HEK293 (cell line): Measurements from ENCODE around the gene KIF1A.

Source experiments
- CTCF ChIA-PET: fragments of 350-600 bp; formaldehyde crosslinking; extraction: SDS; loops from one replicate; lab custom pipeline; 2021; ENCODE audit warnings: antibody characterized with exemption; lab: Yijun Ruan, JAX
- POLR2A ChIA-PET: fragments of 300-600 bp; formaldehyde crosslinking; extraction: SDS; loops from one replicate; lab custom pipeline; 2020; ENCODE audit warnings: antibody characterized with exemption, inconsistent platforms; lab: Yijun Ruan, JAX
- H3K27ac ChIP-seq: fragments of 200-500 bp; sonication (Bioruptor generic); 2 replicates; pipeline ENCODE4 v1.5.1; 2014; ENCODE audit warnings: low read depth, low read length, control low read depth, inconsistent platforms; ENCODE audit errors: extremely low read depth
- H3K36me3 ChIP-seq, 2 experiments: fragments of 200-500 bp in 1 of 2; sonication (Bioruptor generic) in 1 of 2; 1 replicate in 1 of 2; 2 replicates in 1 of 2; pipeline ENCODE4 v1.5.1; 2014 to 2017; ENCODE audit warnings: inconsistent platforms in 2 of 2, low read length in 2 of 2; ENCODE audit not compliant: control insufficient read depth in 2 of 2, insufficient read depth in 1 of 2
- H3K4me1 ChIP-seq: fragments of 200-500 bp; sonication (Bioruptor generic); 2 replicates; pipeline ENCODE4 v1.5.1; 2014; ENCODE audit warnings: mild to moderate bottlenecking, low read length, inconsistent platforms; ENCODE audit not compliant: control insufficient read depth, insufficient read depth
- H3K4me3 ChIP-seq: 2 replicates; pipeline ENCODE4 v1.5.1; 2011; ENCODE audit warnings: low read depth, mild to moderate bottlenecking, control low read depth, low read length, moderate library complexity
- H3K9me3 ChIP-seq: fragments of 200-500 bp; sonication (Bioruptor generic); 2 replicates; pipeline ENCODE4 v1.5.1; 2014; ENCODE audit warnings: low read depth, low read length, inconsistent platforms; ENCODE audit not compliant: control insufficient read depth, insufficient read depth
- HIC1 ChIP-seq: fragments of 450-650 bp; formaldehyde crosslinking; IDR thresholded peaks from 2 replicates; pipeline ENCODE4 v1.5.1; 2016; ENCODE audit warnings: missing biosample characterization, missing genetic modification characterization
- OSR2 ChIP-seq: fragments of 450-650 bp; formaldehyde crosslinking; IDR thresholded peaks from 2 replicates; pipeline ENCODE4 v1.5.1; 2016; ENCODE audit warnings: missing biosample characterization, missing genetic modification characterization
- PATZ1 ChIP-seq: fragments of 450-650 bp; formaldehyde crosslinking; IDR thresholded peaks from 2 replicates; pipeline ENCODE4 v1.5.1; 2016; ENCODE audit warnings: missing biosample characterization, missing genetic modification characterization
- PRDM2 ChIP-seq: fragments of 450-650 bp; formaldehyde crosslinking; IDR thresholded peaks from 2 replicates; pipeline ENCODE4 v1.5.1; 2016; ENCODE audit warnings: missing biosample characterization, missing genetic modification characterization, borderline replicate concordance
- ZBTB10 ChIP-seq: fragments of 450-650 bp; formaldehyde crosslinking; IDR thresholded peaks from 2 replicates; pipeline ENCODE4 v1.5.1; 2016; ENCODE audit warnings: missing biosample characterization, missing genetic modification characterization
- ZFHX2 ChIP-seq: fragments of 450-650 bp; formaldehyde crosslinking; conservative IDR thresholded peaks from 2 replicates; pipeline ENCODE4 v1.5.1; 2016; ENCODE audit warnings: missing biosample characterization, missing genetic modification characterization
- ZNF148 ChIP-seq: fragments of 450-650 bp; formaldehyde crosslinking; IDR thresholded peaks from 2 replicates; pipeline ENCODE4 v1.5.0; 2017; ENCODE audit warnings: missing biosample characterization, missing genetic modification characterization, borderline replicate concordance
- ZNF311 ChIP-seq: fragments of 450-650 bp; formaldehyde crosslinking; IDR thresholded peaks from 2 replicates; pipeline ENCODE4 v1.5.1; 2017; ENCODE audit warnings: missing biosample characterization, missing genetic modification characterization, borderline replicate concordance
- ZNF324 ChIP-seq: fragments of 450-650 bp; formaldehyde crosslinking; IDR thresholded peaks from 2 replicates; pipeline ENCODE4 v1.5.1; 2016; ENCODE audit warnings: missing biosample characterization, missing genetic modification characterization
- ZNF513 ChIP-seq: fragments of 450-650 bp; IDR thresholded peaks from 2 replicates; pipeline ENCODE4 v1.5.1; 2018; ENCODE audit warnings: missing biosample characterization, missing genetic modification characterization
- ZNF529 ChIP-seq: fragments of 450-650 bp; formaldehyde crosslinking; IDR thresholded peaks from 2 replicates; pipeline ENCODE4 v1.5.1; 2017; ENCODE audit warnings: missing genetic modification characterization, missing biosample characterization; ENCODE audit not compliant: insufficient replicate concordance
- ZNF549 ChIP-seq: fragments of 450-650 bp; IDR thresholded peaks from 2 replicates; pipeline ENCODE4 v1.5.1; 2018; ENCODE audit warnings: missing biosample characterization, missing genetic modification characterization, mild to moderate bottlenecking, inconsistent platforms, moderate library complexity
- ZNF580 ChIP-seq: fragments of 450-650 bp; formaldehyde crosslinking; IDR thresholded peaks from 2 replicates; pipeline ENCODE4 v1.5.1; 2016; ENCODE audit warnings: missing biosample characterization, missing genetic modification characterization
- ZNF621 ChIP-seq: fragments of 450-650 bp; formaldehyde crosslinking; IDR thresholded peaks from 2 replicates; pipeline ENCODE4 v1.5.1; 2017; ENCODE audit warnings: missing biosample characterization, missing genetic modification characterization
- ZNF707 ChIP-seq: fragments of 450-650 bp; formaldehyde crosslinking; IDR thresholded peaks from 2 replicates; pipeline ENCODE4 v1.5.1; 2016; ENCODE audit warnings: missing biosample characterization, missing genetic modification characterization
- ZNF843 ChIP-seq: fragments of 450-650 bp; formaldehyde crosslinking; IDR thresholded peaks from 2 replicates; pipeline ENCODE4 v1.5.1; 2016; ENCODE audit warnings: missing biosample characterization, missing genetic modification characterization

The KIF1A gene

GRCh38 chr2:240812301-240812680 is 7.7 kb downstream of the KIF1A start (continued):
- no peak for TF ChIP-seq PRDM2 (tag by site-specific recombination)
- TF ChIP-seq ZNF513 (tag by site-specific recombination) = no peak
- TF ChIP-seq ZNF707 (tag by site-specific recombination) = no peak
- no peak for TF ChIP-seq ZNF311 (tag by site-specific recombination)
- no peak for TF ChIP-seq ZNF843 (tag by site-specific recombination)
- no peak for TF ChIP-seq OSR2 (tag by site-specific recombination)
- TF ChIP-seq ZNF621 (tag by site-specific recombination) = no peak
- no peak for TF ChIP-seq ZNF148
- TF ChIP-seq PATZ1 (tag by site-specific recombination) = no peak

GRCh38 chr2:240811346-240812300 is 8.4 kb downstream of the KIF1A start:
- ChIA-PET CTCF (interaction anchor here (0.7 to 2.1 kb wide), 2 partner anchors 29 to 356 kb away, joined by 3 to 13 read pairs; no protein-coding TSS in a partner anchor), POLR2A (no interaction called here)
- Histone ChIP-seq H3K4me3 (no peak overlapping the region), H3K9me3 (no peaks in the 10 kb centered on the region), H3K36me3 (peaks cover 0 to 14% of the 10 kb centered on the region in 2 experiments; a peak in 2 of 3 replicates), H3K4me1 (no peaks in the 10 kb centered on the region), H3K27ac (no peak overlapping the region)
- TF ChIP-seq ZNF529 (tag by site-specific recombination) (no peak), ZBTB10 (tag by site-specific recombination) (no peak), HIC1 (no peak), ZNF549 (tag by site-specific recombination) (no peak), ZNF580 (no peak), ZFHX2 (no peak), ZNF324 (tag by site-specific recombination) (no peak)
